GM12874 (cell line): Measurements from ENCODE around the gene LRWD1.

Experiments
- TF ChIP-seq, protein P1 (sequence below): IDR thresholded peaks from 2 replicates; pipeline ENCODE4 v1.5.1; 2011; ENCODE audit warnings: low read depth, mild to moderate bottlenecking, control low read depth, low read length, moderate library complexity; ENCODE audit not compliant: insufficient read depth

The LRWD1 gene

DNA sequence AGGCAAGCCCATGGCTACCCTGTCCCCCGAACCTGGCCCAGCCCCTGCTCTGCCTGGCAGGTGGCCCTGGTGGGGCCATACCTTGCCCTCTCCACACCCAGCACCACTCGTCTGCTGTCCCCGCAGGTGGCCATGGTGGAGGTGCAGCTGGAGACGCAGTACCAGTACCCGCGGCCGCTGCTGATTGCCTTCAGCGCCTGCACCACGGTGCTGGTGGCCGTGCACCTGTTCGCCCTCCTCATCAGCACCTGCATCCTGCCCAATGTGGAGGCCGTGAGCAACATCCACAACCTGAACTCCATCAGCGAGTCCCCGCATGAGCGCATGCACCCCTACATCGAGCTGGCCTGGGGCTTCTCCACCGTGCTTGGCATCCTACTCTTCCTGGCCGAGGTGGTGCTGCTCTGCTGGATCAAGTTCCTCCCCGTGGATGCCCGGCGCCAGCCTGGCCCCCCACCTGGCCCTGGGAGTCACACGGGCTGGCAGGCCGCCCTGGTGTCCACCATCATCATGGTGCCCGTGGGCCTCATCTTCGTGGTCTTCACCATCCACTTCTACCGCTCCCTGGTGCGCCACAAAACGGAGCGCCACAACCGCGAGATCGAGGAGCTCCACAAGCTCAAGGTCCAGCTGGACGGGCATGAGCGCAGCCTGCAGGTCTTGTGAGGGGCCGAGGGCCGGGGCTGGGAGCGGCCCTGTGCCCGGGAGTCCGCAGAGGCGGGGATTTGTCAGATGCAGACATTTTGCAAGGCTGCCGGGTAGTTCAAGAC, 18.2 kb upstream of the LRWD1 start:
- TF ChIP-seq, protein P1, sequence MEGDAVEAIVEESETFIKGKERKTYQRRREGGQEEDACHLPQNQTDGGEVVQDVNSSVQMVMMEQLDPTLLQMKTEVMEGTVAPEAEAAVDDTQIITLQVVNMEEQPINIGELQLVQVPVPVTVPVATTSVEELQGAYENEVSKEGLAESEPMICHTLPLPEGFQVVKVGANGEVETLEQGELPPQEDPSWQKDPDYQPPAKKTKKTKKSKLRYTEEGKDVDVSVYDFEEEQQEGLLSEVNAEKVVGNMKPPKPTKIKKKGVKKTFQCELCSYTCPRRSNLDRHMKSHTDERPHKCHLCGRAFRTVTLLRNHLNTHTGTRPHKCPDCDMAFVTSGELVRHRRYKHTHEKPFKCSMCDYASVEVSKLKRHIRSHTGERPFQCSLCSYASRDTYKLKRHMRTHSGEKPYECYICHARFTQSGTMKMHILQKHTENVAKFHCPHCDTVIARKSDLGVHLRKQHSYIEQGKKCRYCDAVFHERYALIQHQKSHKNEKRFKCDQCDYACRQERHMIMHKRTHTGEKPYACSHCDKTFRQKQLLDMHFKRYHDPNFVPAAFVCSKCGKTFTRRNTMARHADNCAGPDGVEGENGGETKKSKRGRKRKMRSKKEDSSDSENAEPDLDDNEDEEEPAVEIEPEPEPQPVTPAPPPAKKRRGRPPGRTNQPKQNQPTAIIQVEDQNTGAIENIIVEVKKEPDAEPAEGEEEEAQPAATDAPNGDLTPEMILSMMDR = no peak

DNA sequence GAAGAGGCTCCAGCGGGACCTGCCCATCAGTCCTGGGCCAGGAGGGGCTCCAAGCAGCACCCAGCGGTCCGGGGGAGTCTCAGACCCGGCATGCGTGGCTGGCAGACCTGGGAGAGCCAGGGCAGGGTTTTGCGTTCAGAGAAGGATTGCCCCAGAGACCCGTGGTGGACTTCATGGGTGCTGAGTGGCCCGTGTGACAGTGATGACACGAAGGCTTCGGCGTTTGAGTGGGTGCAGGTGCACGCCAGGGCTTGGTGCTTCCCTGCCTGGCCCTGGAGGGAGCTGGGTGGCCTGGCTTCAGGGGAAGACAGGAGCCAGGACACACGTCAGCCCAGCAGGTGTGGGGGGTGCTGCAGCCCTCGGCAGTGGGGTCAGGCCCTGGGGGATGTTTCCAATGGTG, 17.5 kb upstream of the LRWD1 start:
- TF ChIP-seq, protein P1 = no peak

DNA sequence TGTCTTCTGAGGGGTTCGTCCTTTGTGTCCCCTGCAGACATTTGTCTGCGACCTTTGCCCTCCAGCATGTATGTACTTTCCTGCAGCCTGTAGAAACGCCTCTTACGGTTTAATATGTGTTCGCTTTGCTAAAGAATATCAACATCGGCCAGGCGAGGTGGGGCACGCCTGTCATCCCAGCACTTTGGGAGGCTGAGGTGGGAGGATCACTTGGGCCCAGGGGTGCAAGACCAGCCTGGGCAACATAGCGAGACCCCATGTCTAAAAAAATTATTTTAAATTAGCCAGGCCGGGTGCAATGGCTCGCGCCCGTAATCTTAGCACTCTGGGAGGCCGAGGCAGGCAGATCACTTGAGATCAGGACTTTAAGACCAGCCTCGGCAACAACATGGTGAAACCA, 15.6 kb upstream of the LRWD1 start:
- TF ChIP-seq, protein P1 = no peak

DNA sequence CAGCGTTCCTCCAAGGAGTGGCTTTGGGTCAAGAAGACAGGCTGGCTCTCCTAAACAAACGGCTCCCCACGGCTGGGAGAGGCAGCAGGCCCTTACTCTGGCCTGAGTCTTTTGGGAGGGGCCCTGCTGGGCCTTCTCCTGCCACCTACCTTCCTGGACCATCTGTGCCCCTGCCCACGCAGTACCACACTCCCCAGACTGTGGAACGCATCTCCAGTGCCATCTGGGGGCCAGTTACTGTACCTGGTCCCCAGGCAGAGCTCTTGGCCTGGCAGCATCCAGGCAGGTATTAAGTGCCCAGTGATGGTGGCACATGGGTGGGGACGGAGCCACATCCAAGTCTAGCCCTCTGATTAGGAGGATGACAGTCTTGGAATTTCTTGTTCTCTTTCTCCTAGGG, 14.5 kb upstream of the LRWD1 start:
- TF ChIP-seq, protein P1 = peak; percentile 67

DNA sequence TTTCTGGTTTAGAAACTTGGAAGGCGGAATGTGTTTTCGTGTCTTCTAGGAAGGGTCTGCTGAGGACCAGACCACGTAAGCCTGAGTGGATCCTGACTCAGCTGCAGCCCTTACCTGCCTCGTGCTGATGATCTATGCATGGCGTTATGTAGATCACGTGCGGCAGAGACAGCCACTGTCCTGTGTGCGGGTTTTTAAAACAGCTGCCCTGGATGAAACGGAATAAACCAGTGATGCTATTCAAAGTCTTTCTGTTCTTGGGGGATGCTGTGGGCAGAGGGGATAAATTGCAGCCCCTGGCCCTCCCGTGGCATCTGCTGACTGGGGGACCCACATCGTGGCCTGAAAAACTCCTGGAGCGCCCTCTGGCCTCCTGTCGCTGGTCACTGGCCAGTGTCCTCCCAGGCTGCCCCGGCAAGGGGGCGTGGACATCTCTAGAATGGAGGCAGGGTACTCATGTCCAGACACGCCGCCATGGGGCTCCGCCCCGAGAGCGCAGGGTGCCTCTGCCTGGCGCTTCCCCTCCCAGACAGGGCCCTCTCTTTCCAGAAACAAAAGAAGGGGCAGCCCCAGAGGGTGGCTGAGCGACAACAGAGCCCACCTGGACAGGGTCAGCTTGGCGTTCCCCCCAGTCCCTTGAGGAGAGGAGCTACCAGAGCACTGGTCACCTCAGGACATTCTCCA, 13.3 kb upstream of the LRWD1 start:
- TF ChIP-seq, protein P1 = no peak

DNA sequence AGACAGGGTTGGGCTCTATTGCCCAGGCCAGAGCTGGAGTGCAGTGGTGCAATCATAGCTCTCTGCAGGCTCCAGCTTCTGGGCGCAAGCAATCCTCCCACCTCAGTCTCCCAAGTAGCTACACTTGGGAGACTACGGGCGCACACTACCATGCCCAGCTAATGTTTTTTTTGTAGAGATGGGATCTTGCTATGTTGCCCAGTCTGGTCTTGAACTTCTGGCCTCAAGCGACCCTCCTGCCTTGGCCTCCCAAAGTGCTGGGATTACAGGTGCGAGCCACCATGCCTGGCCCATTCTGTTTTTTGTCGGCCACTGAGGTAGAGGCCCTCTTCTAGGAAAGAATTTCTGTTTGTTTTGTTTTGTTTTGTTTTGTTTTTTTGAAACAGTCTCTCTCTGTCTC, 12.3 kb upstream of the LRWD1 start:
- TF ChIP-seq, protein P1 = no peak

DNA sequence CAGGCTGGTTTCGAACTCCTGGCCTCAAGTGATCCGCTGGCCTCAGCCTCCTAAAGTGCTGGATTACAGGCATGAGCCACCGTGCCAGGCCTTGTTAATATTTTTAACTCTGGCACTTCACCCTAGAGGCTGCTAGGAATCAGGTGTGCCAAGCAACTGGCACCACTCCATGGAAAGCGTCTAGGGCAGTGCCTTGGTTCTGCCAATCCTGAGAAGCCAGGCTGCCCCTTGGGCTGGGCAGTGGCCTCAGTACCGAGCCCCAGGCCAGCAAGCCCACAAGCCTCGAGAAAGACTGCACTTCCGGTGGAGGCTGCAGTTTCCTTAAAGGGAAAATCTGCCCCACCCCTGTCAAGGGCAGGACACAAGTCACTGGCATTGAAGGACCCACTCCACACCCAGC, 11.5 kb upstream of the LRWD1 start:
- TF ChIP-seq, protein P1 = no peak
